Stimulated activated CD4-positive, alpha-beta T cell treated with anti-CD3 and anti-CD28 coated beads, Interleukin-2, amount 100 ng/mL, for 48 hours (primary cell): ENCODE results near the gene CHORDC1.

ENCODE experiments used
- DNase-seq, 2 donors: peaks; one replicate each; pipeline ENCODE4 v3.0.0-alpha.2; 2020

Gene CHORDC1

GRCh38 chr11:90222459-90223247, at the start of gene CHORDC1:
Gene CHORDC1, minus strand, starts transcription at chr11:90223049. Its CDS starts 95 bp downstream, at chr11:90222954.
- DNase-seq, result peak; percentile 87 to 94

DNA sequence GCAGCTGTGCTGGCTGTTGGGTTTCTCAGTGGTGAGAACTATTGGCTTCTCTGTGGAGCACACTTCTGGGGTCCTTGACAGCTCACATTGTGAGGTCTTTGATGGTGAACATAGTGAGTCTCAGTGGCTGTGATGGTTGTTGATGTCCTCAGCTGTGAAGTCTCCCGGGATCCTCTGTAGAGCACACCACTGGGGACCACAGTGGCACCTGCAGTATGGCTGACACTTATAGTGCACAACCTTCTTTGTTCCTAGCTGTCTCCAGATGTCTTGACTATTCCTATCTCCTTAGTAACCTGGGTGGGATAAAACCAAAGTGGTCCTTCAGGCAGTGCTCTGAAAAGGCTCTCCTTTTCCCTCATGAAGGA, 34.3 kb upstream of the CHORDC1 start:
- DNase-seq, result no peak

DNA sequence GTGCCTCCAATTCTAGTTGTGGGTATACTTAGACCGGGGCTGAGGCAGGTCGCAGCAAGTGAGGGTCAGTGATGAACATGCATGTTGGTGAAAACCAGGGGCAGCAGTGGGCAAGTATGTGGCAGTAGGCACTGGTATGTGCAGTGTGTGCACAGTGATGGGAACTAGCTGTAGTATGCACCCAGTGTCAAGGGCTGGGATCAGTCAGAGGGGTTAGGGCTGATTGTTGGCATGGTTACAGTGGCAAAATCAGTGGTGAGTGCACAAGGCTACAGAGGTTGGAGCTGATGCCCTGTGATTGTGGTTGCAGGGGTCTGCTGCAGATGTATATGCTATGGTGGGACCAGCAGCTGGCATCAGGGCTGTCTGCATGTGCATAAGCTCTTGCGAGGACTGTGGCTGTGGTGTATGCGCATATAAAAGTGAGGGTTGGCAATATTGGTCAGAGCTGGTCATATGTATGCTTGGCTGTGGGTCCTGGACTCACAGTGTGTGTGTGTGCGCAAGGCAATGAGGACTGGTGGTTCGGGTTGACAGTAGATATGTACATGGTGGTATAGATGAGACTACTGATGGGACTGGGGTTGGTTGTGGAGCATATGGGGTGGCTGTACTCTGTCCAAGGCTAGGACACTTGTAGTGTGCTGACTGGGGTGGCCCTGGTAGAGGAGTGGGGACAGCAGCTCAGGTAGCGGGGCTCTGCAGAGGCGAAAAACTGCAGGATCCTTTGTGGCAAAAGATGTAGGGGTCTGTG, 33.7 kb upstream of the CHORDC1 start:
- no peak for DNase-seq

GRCh38 chr11:90254065-90254464, 31.2 kb upstream of the CHORDC1 start:
- no peak for DNase-seq

GRCh38 chr11:90252053-90252452, 29.2 kb upstream of the CHORDC1 start:
- no peak for DNase-seq

GRCh38 chr11:90251599-90251998, 28.8 kb upstream of the CHORDC1 start:
- DNase-seq, result no peak

DNA sequence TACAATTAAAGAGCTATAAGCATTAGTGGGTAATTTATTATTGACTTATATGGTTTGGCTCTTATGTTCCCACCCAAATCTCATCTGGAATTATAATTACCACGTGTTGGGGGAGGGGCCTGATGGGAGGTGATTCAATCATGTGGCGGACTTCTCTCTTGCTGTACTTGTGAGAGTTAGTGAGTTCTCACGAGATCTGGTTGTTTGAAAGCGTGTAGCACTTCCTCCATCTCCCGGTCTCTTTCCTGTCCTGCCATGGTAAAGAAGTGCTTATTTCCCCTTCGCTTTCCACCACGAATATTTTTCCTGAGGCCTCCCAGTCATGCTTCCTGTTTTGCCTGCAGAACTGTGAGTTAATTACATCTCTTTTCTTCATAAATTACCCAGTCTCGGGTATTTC, 28.1 kb upstream of the CHORDC1 start:
- peak in 1 of 2 donors; percentile 7 for DNase-seq

DNA sequence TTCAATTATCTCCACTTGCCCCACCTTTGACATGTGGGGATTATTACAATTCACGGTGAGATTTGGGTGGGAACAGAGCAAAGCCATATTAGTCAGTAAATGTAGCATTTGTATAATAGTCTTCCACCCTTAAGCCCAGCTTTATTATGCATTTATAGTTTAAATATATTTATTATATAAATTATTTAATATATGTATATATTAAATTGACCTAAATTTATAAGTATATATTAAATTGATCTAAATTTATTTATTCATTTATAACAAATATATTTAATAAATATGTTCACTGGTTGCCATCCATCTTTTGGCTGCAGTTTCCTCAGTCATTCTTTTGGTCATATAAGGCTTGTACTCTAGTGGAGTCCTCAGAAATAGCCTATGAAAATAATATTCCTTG, 23.6 kb upstream of the CHORDC1 start:
- no peak for DNase-seq

DNA sequence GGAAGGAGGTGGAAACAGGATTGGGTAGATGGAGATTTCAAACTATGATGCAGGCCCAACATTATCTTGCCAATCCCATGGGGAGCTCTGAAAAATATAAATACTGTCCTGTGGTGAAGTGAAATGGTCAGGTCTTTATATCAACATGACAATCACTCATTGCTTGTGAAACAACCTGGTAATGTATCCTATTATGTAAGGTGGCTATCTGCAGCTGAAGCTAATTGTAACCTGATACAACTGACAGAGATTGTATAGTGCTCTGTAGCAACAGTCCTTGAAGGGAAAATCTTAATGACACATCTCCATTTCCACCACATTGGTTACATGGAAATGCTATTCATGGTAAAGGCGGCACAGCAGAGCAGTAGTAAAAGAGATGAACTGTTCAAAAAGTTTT, 20.7 kb upstream of the CHORDC1 start:
- no peak for DNase-seq

DNA sequence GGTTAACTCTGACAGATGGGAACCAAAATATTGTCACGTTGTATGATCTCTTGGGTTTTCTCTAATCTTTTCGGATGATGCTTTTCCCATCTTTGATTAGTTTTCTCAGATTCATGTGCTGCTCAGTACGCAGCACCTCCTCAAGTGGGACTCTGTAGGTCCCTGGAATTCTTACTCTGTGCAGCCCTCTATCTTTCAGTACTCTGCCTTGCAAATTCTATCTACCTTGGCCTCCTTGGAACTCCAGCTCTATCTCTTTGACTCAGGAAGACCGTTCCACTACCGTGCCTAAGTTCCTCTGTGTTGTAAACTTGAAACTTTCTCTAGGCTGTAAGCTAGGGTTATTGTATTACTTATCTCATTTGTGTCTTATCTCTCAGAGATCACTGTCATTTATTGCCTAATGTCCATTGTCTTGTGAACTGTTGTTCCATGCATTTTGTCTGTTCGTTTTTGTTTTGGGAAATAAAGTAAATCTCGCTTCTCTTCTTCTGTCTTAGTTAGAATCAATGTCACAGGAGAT, 20.1 kb upstream of the CHORDC1 start:
- DNase-seq, result no peak

DNA sequence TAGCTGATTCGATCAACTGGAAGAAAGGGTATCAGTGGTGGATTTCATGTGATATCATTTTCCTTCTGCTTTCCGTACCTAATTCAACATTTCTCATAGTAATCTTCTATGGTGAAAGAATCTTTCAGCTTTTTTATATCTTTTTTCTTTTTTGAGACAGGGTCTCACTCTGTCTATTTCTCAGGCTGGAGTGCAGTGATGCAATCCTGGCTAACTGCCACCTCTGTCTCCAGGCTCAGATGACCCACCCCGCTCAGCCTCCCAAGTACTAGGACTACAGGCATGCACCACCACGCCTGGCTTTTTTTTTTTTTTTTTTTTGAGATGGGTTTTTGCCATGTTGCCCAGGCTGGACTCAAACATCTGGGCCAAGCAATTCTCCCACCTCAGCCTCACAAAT, 18.6 kb upstream of the CHORDC1 start:
- no peak for DNase-seq

GRCh38 chr11:90239967-90240636, 17.3 kb upstream of the CHORDC1 start:
- DNase-seq, result peak; percentile 25 to 37

- no peak for DNase-seq
Observed at GRCh38 chr11:90237004-90237403, 14.2 kb upstream of the CHORDC1 start.

DNA sequence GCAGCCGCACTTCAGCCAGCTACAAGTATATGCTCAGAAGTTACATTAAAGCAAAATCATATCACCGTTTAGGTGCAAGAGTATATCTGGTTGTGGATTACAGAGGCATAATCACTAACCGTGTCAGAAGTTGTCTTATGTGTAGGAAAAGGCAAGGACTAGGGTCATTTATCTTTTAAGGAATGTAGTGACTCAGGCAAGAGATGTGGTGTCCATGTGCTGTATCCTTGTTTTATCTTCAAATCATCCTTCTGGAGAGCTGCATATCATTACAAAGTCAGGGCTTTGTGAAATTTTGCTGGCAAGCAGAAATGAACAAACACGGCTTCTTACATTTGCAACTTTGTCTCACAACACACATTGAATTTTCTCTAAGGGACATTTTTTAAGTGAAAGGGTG, 12.7 kb upstream of the CHORDC1 start:
- DNase-seq, result no peak

- no peak for DNase-seq
Observed at GRCh38 chr11:90234977-90235376, 12.1 kb upstream of the CHORDC1 start.

GRCh38 chr11:90229791-90230190, 6.9 kb upstream of the CHORDC1 start:
- DNase-seq, result no peak

DNA sequence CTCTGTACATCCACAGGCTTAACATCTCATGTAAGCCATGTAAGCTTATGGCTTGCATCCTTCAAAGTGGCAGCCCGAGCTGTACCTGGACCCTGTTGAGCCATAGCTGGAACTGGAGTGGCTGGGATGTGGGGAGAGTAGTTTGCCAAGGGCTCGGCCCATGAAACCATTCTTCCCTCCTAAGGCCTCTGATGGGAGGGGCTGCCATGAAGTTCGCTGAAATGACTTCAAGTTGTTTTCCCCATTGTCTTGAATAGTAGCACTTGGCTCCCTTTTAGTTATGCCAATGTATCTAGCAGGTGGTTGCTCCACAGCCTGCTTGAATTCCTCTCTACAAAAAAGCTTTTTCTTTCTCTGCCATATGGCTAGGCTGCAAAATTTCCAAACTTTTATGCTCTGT, 5.2 kb upstream of the CHORDC1 start:
- DNase-seq, result no peak

GRCh38 chr11:90223248-90223585, 368 bp upstream of the CHORDC1 start:
- DNase-seq, result no peak

DNA sequence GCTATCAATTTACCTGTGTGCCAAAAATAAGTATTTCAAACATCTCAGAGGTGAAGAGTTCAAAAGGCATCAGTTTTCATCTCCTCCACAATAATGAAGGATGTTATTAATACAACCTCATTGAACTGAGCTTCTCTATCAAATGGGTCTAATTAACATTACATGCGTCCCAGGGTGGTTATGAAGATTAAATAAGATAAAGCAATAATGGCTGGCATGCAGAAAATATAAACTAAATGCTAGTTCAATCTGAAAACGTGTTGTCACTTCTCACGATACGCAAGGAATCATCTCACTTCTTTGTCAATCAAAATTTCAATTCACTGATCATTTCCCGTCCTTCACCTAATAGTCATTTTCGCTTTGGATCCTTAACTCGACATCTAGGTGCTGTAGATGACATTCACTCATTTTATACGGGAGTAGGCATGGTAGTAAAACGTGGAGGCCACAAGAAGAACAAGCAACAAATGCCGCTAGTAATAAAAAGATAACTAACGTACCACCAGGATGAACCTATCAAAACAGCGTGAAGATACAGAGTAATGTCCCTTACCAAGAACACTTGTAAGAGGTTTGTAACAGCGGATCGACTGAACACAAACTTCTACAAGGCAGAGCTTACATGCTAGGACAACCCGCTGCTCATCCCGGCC, 918 bp downstream of the CHORDC1 start:
- DNase-seq, result no peak

DNA sequence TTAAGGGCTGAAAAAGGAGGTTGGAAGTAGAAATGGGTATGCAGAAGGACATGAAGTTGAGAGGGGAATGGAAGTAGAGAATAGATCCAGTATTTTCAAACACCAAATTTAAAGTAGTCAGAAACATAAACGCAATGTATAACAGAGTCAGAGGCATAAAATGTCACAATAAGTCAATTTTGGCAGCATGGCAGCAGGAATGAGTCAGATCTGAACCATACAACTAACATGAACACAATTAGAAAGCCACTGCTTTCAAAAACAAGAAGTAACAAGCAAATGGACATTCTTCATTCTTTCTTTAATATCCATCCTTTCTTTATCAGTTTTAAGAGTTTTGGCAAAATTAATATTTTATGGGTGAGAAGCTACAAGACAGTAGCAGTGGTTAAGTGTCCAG, 2.5 kb downstream of the CHORDC1 start:
- no peak for DNase-seq

DNA sequence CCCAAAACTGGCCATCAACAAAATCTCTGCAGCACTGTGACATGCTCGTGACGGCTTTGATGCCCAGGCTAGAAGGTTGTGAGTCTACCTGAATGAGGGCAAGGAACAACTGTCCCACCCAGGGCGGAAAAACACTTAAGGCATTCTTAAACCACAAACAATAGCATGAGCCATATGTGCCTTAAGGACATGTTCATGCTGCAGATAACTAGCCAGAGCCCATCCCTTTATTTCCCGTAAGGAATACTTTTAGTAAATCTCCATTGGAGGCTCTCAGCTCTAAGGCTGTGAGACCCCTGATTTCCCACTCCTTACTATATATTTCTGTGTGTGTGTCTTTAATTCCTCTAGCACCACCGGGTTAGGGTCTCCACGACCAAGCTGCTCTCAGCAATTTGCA, 3.4 kb downstream of the CHORDC1 start:
- no peak for DNase-seq

DNA sequence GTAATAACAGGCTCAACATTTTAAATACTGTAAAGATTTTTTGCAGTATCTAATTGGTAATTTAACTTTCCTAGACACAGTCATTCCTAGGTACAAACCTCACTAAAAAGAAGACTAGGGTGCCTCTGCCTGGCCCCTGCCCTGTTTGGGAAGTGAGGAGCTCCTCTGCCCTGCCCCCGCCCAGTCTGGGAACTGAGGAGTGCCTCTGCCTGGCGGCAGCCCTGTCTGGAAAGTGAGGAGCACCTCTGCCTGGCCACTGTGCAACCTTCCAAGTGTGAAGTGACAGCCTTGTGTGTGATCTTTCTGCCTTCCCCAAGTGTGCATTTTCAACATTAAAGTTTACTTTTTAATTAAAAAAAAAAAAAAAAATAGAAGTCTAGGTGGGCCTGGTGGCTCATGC, 4.2 kb downstream of the CHORDC1 start:
- no peak for DNase-seq

GRCh38 chr11:90216611-90217010, 6.2 kb downstream of the CHORDC1 start:
- DNase-seq, result no peak
